Measurements from ENCODE around the gene TNNT3. TPM values are rescaled to one million over a fixed set of nuclear protein-coding genes. Genes with fewer than 3 reads are reported as not detected.

The TNNT3 gene
- total RNA-seq, 1 donor from 2014 or later = not detected

GRCh38 chr11:1915795-1916131 lies 3.7 kb upstream of the TNNT3 start:
- Histone ChIP-seq H3K27me3 (ENCODE audit: control insufficient read depth, insufficient read depth, low read length) (no peaks in the 10 kb centered on the region), H3K36me3 (ENCODE audit: control insufficient read depth, insufficient read depth, low read length) (no peaks in the 10 kb centered on the region), H3K4me3 (ENCODE audit: low read depth, low read length) (no peak overlapping the region)
- no peak for TF ChIP-seq CTCF (IDR thresholded peaks at IDR 0.05; ENCODE audit: insufficient read depth, low read length, poor library complexity, severe bottlenecking)
- DNase-seq (ENCODE audit: low read depth) = no peak

GRCh38 chr11:1916132-1916985 lies 3.1 kb upstream of the TNNT3 start:
- no peaks in the 10 kb centered on the region for H3K27me3 ChIP-seq (ENCODE audit: control insufficient read depth, insufficient read depth, low read length)
- DNase-seq (ENCODE audit: low read depth) = no peak
- H3K4me3 ChIP-seq (ENCODE audit: low read depth, low read length) = no peak overlapping the region
- TF ChIP-seq CTCF (IDR thresholded peaks at IDR 0.05; ENCODE audit: insufficient read depth, low read length, poor library complexity, severe bottlenecking) = no peak
- H3K36me3 ChIP-seq (ENCODE audit: control insufficient read depth, insufficient read depth, low read length) = no peaks in the 10 kb centered on the region

- Histone ChIP-seq H3K4me3 (ENCODE audit: low read depth, low read length) (no peak overlapping the region), H3K36me3 (ENCODE audit: control insufficient read depth, insufficient read depth, low read length) (no peaks in the 10 kb centered on the region), H3K27me3 (ENCODE audit: control insufficient read depth, insufficient read depth, low read length) (no peaks in the 10 kb centered on the region)
- DNase-seq (ENCODE audit: low read depth) = no peak
- TF ChIP-seq CTCF (IDR thresholded peaks at IDR 0.05; ENCODE audit: insufficient read depth, low read length, poor library complexity, severe bottlenecking) = no peak
Observed at GRCh38 chr11:1916986-1917522, 2.4 kb upstream of the TNNT3 start.

GRCh38 chr11:1917523-1918435 lies 1.7 kb upstream of the TNNT3 start:
- H3K36me3 ChIP-seq (ENCODE audit: control insufficient read depth, insufficient read depth, low read length) = no peaks in the 10 kb centered on the region
- TF ChIP-seq CTCF (IDR thresholded peaks at IDR 0.05; ENCODE audit: insufficient read depth, low read length, poor library complexity, severe bottlenecking) = peak; percentile 39

GRCh38 chr11:1918436-1919315 lies 827 bp upstream of the TNNT3 start:
- TF ChIP-seq CTCF (IDR thresholded peaks at IDR 0.05; ENCODE audit: insufficient read depth, low read length, poor library complexity, severe bottlenecking) = peak; percentile 24

More at GRCh38 chr11:1917523-1918435, 1.7 kb upstream of the TNNT3 start:
- no peak for DNase-seq (ENCODE audit: low read depth)
- no peak overlapping the region for H3K4me3 ChIP-seq (ENCODE audit: low read depth, low read length)
- peaks cover 3% of the 10 kb centered on the region for H3K27me3 ChIP-seq (ENCODE audit: control insufficient read depth, insufficient read depth, low read length)

More at GRCh38 chr11:1918436-1919315, 827 bp upstream of the TNNT3 start:
- Histone ChIP-seq H3K36me3 (ENCODE audit: control insufficient read depth, insufficient read depth, low read length) (no peaks in the 10 kb centered on the region), H3K27me3 (ENCODE audit: control insufficient read depth, insufficient read depth, low read length) (peaks cover 8% of the 10 kb centered on the region), H3K4me3 (ENCODE audit: low read depth, low read length) (no peak overlapping the region)
- no peak for DNase-seq (ENCODE audit: low read depth)
